Activated gamma-delta T cell treated with anti-CD3 and anti-CD28 coated beads, Interleukin-2, amount 50 U/mL, for 16 hours (primary cell): ENCODE data around the gene CASQ2.
"Not testable (repeated sequence)": the region's sequence is repeated elsewhere in the genome, so short reads cannot be mapped to it uniquely, and the experiment has no call there.

Source experiments
- DNase-seq: peaks from one replicate; pipeline ENCODE4 v3.0.0-alpha.2; 2020; ENCODE audit warnings: low read depth

Gene CASQ2

DNA sequence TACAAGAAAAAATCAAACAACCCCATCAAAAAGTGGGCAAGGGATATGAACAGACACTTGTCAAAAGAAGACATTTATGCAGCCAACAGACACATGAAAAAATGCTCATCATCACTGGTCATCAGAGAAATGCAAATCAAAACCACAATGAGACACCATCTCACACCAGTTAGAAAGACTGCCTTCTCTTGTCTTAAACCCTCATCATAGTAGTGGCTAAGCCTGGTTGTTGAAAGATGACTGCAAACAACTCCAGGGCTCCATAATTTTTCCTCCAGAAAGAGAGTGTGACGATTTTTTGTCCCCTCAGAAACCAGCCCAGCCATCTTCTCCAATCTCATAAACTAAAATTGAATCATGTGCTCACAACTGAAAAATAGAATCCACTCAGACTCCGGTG lies 12.1 kb upstream of the CASQ2 start:
- not testable (repeated sequence) for DNase-seq

DNA sequence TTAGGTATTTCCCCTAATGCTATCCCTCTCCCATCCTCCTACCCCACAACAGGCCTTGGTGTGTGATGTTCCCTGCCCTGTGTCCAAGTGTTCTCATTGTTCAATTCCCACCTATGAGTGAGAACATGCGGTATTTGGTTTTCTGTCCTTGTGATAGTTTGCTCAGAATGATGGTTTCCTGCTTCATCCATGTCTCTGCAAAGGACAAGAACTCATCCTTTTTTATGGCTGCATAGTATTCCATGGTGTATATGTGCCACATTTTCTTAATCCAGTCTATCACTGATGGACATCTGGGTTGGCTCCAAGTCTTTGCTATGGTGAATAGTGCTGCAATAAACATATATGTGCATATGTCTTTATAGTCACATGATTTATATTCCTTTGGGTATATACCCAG lies 10.6 kb upstream of the CASQ2 start:
- not testable (repeated sequence) for DNase-seq

DNA sequence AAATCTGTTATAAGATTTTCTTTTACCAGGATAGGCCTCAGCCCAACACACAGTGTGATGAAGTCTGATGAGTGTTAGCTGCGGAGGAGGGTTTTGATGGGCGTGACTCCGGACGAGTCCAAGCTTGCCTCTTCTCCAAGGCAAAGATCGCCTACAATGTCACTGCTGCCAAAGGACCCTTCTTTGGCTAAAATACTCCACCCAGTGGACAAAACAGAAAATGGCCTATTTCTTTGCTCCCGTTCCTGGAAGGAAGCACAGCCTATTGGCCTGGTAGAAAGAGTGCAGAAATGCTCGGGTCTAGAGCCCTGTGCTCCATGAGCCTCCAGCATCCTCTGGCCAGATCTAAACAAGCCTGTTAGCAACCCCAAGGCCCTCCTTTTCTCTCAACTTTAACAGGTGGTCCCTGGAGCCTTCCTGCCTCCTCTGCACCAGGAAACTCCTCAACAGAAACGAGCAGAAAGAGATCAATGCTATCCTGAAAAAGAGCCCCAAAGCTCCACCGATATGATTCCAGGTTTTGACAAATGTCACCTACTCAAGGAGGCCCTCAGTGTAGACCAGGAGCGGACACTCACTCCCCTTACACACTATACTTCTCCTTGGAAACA lies 3.4 kb upstream of the CASQ2 start:
- no peak for DNase-seq

DNA sequence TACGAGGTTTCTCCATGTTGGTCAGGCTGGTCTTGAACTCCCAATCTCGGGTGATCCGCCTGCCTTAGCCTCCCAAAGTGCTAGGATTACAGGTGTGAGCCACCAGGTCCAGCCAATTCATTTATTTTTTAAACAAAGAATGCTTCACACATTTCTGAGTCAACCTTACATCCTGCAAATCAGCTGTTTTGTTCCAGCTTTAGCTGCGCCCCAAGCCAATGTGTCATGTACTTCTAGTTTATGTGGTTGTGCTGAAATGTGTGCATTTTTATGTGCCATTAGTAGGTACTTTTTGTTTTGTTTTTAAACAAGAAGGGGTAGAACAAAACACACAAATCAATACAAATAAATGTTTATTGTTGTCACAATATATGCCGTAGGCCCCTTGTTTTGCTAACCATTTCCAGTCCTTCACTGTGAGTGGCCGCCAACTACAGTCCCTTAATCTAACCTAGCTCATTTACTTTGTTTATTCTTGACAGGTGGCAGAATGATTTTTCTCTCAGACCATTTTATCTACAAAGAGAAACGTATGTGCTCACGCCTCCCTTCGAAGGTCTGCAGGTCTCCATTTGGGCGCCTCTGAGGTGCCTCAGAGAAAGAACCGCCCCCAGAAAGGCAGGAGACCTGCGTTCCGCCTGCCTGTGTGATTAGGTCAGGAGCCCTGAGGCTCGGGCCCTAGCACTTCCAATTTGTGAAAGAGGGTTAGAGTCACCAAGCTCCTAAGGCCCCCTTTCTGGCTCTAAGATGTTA lies 2.8 kb upstream of the CASQ2 start:
- DNase-seq: no peak

DNA sequence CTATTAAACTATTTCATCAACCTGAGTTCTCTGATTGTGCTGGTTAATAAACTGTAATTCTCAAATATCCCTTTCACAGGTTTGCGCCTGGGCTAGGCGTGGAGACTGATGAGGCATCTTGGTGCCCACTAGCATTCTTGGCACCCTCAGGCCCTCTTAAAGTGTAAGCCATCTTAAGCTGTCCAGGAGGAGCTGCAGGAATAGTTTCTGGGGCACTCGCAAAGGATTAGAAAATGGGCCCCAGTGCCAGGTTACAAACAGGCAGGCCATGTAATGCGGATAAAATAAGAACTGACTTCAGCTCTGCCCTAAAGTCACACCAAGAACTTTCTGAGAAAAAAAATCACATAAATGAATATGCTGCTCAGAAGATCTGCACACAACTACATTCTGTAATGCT lies 1.1 kb downstream of the CASQ2 start:
- no peak for DNase-seq

DNA sequence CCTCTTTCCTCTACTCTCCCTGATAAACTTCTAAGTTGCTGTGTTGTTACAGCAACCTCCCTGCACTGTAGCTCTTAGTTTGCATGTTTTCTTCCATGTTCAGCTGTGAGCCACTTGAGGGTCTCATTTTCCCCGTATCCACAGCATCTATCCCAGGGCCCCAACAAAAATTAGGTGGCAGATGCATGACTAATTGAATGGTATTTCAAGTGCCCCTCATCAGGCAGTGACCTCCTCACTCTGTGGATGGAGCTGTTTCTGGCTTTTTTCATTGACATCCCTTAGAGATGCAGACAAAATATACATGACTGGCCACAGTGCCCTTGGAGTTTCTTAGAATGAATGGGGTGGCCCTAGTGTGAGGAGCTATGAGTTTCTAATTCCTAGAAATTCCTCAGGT lies 3.4 kb downstream of the CASQ2 start:
- DNase-seq: no peak

DNA sequence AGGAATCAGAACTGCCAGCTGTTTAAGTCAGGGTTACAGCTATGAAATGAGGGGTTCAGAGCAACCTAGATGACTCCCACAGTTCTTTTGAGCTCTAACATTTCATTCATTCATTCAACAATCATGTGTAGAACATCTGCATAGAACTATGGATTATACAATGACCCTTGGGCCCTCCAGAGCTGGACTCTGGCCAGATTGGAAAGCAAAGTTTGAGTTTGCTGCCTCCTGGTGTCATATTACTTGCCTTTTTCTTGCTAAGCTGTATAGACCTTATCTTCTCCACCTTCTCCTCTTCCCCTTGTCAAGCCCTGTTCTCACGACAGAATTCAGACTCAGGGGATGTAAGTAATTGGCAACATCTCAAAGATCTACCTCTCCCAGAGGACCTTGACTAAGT lies 4.0 kb downstream of the CASQ2 start:
- no peak for DNase-seq

DNA sequence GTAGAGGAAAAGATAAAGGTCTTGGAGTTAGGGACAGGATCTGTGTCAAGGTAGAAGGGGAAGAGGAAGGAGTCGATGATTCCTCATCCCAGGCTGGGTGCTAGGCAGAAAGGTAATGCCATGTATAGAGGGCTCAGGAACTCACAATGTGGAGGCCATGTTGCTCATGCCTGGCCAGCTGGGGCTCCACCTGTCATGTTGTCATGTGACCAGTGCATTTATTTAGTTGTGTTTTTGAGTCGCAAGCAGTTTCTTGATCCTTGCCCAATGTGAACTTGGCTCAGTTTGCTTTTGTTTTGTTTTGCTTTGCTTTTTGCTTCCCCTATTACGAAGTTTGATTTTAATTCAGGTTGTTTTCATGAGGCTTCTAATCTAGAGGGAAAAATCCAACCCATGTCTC lies 5.7 kb downstream of the CASQ2 start:
- no peak for DNase-seq

DNA sequence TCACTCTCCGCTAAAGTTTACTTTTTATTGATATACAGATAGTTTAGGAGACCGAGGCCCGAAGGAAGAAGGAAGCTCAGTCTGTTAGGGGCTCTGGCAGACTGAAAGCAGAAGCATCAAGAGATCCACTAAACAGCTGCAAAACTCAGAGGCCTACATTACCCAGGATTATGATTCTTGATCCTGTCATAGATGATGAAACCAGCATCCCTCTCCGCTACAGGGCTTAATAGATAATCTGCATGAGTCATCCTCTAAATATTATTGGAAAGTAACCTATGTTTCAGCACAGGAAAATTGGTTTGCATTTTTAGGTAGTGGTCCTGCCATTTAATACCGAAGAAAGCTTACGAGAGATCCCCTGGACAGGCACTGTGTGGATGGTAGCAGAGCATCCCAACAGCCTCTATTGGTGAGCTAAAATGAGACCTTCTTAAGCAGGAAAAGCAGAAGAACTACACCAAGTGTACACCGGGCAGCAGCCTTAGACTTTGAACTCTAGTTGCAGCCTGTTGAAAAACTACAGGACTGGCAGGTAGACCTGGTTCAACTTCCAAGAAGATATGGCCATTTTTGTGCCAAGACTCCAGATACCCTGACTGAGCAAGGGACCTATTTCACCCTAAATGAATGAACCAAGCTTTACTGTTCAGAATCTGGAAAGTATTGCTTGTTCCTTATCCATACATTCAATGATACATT lies 6.8 kb downstream of the CASQ2 start:
- DNase-seq: no peak

DNA sequence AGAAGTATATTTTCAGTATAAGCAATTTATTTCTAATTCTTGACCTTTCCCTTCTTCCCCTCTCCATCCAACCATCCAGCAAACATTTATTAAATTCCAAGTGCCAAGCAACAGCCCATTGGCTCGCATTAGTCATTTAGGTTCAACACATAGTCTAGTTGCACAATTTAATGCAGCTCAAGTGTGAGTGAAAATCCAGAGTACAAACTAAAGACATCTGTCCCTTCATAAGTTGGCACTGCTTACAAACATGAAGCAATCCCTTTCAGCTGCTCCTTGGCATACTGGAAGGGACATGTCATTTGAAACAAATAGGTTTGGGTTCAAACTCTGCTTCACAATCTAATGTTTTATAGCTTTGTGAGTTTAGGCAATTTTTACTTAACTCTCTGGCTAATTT lies 10.7 kb downstream of the CASQ2 start:
- no peak for DNase-seq

DNA sequence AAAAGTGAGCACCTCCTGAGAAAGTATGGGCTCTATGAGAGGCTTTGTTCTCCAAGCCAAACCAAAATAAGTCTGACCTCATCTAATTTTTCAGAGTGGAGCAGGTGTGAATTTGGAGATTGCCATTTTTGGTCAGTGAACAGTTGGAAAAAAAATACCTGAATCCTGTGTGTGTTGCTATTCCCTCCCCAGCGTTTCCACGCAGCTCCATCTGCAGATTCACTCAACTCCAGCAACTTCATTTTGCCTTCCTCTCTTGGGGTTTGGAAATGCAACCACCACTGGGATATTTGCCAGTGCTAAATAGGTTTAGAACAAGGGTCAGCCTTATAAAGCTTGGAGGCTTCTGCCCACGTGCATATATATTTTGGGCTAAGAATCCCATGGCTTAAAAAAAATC lies 11.2 kb downstream of the CASQ2 start:
- DNase-seq: no peak

DNA sequence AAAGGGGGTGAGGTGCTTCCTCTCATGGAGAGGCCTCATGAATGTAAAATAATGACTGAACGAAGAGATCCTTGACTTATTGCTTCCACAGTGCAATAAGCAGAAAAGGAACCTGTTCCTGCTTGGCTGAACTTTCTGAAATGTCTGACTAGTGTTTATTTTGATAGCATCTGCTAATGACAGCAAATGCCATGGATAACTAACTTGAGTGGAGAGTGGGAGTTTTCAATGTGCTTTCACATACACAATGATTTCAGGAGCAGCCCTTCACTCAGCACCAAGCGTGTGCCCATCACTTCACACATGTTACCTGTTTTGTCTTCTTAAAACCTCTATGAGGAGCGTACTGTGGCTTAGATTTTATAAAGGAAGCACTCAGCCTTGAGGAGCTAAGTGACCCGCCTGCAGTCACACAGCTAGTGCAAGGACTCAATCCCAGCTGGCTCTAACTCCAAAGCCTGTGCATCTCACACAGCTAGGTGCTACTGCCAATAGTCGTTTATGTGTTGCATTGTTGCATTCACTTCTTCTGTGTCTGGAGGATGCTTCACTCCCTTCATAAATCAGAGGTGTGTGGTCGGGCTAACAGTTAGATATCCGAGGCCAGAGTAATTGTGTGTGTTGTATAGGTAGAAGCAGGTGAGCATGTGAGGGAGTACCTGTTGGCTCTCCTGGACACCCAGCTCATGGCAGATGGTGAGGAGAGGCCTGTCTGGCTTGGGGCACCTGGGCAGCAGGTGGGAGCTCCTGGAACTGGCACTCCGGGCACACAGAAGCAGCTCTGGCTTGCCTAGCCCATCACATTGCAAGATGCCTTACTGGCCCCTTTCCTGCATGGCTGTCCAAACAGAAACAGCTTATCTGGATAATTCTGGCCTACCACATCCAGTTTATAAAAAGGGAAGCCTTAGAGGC lies 12.8 kb downstream of the CASQ2 start:
- no peak for DNase-seq

DNA sequence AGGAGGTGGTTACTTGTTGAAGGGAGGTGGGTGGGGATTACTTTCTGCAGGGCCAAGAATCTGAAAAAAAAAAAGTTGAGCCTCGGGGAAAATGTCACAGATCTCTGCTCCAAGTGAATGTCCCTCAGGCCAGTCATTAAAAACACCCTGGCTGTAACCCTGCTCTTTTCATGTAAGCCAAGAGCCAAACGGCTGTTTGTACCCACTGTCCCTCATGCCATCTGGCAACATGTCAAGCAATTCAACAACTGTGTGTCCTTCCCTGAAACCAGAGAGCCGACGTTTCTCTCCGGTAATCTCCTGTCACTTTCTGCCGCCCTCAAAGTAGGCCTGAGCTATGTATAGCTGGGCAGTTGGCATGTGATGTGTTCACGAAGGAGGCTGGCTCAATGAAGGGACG lies 14.7 kb downstream of the CASQ2 start:
- DNase-seq: no peak

DNA sequence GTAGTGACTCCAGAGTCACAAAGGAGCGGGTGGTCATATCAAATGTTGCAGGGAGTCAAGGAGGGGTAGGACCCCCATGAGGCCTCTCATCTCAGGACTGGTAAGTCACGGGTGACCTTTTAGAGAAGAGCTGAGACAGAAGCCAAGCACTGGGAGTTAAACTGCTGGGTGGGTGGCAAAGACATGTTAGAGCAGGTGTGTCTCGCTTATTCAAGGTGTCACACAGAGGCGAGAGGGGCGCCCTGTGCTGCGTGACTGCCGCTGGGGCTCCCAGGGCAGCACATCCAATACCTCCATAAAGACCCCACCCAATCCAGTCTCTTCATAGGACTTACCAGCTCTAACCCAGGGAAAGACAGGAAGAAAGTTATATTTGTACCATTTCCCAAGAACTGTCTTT lies 15.2 kb downstream of the CASQ2 start:
- DNase-seq: no peak

DNA sequence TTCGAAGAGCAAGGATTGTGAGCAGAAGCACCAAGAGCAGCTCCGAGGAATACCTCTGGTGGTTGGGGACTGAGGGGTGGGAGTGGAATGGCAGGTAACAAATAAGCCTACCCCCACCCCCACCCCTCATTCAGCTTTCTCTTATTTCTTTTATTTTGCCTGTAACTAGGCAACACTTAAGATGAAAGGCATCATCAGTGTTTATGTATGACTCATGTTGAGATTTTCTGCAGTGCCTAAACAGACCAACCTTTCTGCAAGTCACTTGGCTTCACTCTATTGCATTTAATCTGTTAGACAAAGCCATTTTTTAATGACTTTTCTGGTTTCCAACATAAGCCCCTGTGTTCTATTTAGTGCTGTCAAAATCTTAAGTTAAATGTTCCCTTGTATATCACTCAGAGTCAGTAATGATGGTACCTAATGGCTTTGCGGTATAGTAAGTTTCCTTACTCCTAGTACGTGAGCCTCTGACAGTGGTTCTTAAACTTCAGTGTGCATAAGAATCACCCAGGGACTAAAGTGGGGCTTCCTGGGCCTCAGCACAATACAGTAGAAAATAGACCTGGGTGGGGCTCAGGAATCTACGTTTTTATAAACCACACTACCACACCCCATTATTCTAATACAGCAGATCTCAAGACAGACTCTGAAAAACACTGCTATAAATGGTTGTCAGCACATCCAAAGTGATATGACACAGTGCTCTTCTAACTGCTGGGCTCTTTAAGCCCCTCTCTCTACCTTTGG lies 19.9 kb downstream of the CASQ2 start:
- DNase-seq: no peak

DNA sequence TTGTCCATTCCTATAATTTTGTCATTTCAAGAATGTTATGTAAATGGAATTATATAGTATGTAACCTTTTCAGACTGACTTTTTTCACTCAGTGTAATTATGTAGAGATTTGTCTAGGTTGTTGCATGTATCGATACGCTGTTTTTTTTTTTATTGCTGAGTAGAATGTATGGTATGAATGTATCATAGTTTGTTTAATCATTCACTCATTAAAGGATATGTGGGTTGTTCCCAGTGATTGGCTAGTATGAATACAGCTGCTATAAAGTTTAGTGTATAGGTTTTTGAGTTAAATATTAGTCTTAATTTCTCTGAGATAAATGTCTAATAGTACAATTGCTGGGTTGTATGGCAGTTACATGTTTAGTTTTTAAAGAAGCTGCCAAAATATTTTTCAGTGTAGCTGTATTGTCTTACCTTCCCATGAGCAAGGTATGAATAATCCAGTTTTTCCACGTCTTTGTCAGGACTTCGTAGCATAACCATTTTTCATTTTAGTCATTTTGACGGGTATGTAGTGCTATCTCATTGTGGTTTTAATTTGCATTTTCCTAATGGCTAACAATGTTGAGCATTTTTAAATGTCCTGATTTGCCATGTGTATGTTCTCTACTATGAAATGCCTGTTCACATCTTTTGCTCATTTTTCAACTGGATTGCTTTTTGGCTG lies 22.4 kb downstream of the CASQ2 start:
- DNase-seq: no peak

DNA sequence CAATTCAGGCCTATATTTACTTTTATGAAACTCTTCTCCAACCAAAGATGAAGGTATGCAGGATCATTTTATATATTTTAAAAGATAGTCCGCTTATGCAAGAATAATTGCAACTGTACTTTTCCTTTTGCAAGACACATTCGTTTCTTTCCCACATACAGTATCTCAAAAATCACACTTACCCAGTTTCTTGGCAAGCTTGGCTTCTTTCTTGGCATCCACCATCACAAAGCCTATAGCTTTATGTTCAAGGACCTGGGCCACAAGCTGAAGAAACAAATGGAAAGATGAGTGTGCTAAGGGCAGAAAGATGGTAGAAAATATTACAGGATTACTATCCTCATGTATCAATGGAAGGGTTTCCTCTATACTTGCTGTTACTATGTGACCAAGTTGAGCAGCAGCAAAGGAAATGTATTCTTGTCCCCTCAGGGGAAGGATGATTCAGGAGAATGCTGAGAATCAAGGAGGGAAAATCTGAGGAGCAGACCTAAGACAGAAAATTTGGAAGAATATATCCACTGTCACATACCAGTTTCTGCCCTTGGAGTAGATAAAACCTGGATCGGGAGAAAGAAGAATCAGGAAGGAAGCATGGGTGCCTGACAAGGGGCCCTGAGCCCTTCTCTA lies 23.8 kb downstream of the CASQ2 start:
- DNase-seq: no peak

DNA sequence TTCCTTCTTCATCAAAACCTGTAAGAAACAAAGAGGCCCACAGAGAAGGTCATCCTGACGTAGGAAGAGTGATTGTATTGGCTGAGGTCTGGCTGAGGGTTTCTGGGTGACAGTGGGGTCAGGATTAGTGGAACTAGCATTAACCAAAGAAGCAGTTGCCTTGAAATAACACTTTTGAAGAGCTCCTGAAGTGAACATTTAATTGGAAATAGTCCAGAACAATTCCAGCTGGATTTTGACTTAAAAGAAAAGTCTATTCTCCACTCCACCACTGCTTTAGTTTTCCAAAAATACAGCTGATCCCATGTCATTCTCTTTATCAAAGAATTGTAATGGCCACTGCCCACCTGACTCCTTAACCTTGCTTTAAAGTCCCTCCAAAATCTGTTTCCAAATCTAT lies 27.7 kb downstream of the CASQ2 start:
- no peak for DNase-seq

DNA sequence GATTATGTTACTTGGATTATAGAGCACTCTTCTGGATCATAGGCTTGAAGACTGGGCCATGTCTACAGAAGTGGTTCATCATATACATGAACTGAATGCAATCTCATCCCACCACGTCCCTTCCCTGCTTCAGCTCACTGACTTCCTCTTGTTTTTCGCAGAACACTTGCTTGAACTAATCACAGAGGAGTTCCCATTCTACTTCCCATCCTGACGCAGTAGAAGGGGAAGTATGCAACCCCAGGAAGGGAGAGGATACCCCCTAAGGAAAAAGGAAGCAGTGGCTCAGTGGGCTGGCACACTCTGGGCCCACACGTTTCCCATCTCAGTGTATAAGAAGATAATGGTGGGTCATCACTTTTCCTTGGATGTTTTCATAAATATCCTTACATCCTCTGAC lies 36.2 kb downstream of the CASQ2 start:
- DNase-seq: no peak

DNA sequence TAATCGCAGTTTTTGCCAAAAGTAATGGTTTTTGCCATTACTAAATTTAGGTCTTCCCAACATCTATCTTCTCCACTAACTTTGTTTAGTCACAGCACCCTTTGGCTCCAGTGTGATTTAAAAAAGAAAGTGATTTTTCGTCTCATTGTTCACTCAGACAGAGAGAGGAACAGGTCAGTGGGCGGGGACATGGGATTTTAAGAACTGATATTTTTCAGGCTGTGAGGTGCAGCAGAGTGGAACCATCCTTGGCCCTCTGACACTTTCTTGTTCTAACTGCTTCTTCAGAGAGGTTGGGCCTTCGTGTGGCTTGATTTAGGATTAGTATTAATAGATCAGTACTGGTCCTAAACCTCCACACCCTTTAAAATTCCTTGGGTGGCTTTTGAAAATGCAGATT lies 38.8 kb downstream of the CASQ2 start:
- no peak for DNase-seq

DNA sequence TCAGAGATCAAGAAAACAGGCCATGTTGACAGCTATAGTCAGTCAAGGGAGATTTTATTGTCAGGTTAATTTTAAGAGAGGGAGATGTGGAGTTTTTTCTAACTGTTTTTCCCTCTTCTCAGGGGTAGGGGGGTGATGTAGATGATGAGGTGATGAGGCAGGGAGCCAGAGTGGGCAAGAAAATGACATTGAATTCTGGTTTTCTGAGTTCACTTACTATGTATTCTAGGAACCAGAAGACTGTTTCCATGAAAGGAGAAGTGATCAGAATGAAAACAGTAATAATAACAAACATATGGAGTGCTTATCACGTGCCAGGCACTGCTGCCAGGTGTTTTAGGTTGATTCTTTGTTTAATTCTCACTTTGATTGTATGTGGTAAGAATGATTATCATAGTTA lies 40.2 kb downstream of the CASQ2 start:
- no peak for DNase-seq
